K562 (cell line): ENCODE results near the gene CASP2.

ENCODE experiments used
- CTCF ChIP-seq, 3 experiments: IDR thresholded peaks in 2 of 3; conservative IDR thresholded peaks in 1 of 3; 2 replicates each; pipeline ENCODE4 v1.5.1; 2011 to 2012; ENCODE audit warnings: low read length in 3 of 3, mild to moderate bottlenecking in 3 of 3, control low read depth in 2 of 3, improper control_type of control experiment in 1 of 3, inconsistent platforms in 1 of 3, low read depth in 1 of 3, mixed read lengths in 1 of 3, moderate library complexity in 1 of 3; ENCODE audit not compliant: insufficient read depth in 2 of 3
- JUND ChIP-seq, 2 experiments: IDR thresholded peaks; 2 replicates in 1 of 2; 3 replicates in 1 of 2; pipeline ENCODE4 v1.6.1; 2011; ENCODE audit warnings: borderline replicate concordance in 2 of 2, low read depth in 2 of 2, low read length in 2 of 2, improper control_type of control experiment in 1 of 2, missing biosample characterization in 1 of 2, missing genetic modification characterization in 1 of 2, missing genetic modification reagents in 1 of 2
- MYNN ChIP-seq, 2 experiments: sonication (generic); formaldehyde crosslinking in 1 of 2; IDR thresholded peaks; 2 replicates each; pipeline versions ENCODE4 v1.5.0 to v1.6.1; 2016 to 2020; ENCODE audit warnings: antibody characterized with exemption in 1 of 2, missing genetic modification reagents in 1 of 2
- POLR2A ChIP-seq: fragments of 450-650 bp; conservative IDR thresholded peaks from 2 replicates; pipeline ENCODE4 v1.6.1; 2016
- ZEB2 ChIP-seq: fragments of 450-650 bp; IDR thresholded peaks from 2 replicates; pipeline ENCODE4 v1.6.1; 2016
- ZKSCAN8 ChIP-seq: fragments of 200-800 bp; sonication (Bioruptor generic); IDR thresholded peaks from 2 replicates; pipeline ENCODE4 v1.6.1; 2016; ENCODE audit warnings: missing genetic modification characterization, missing compliant biosample characterization
- ZZZ3 ChIP-seq: fragments of 450-650 bp; IDR thresholded peaks from 2 replicates; pipeline ENCODE4 v1.6.1; 2016; ENCODE audit warnings: antibody characterized with exemption, mild to moderate bottlenecking, moderate library complexity

GRCh38 chr7:143352531-143353002 is 64.4 kb downstream of the CASP2 start:
- no peak for TF ChIP-seq CTCF (IDR thresholded peaks at IDR 0.05 in 2 of 3, conservative IDR thresholded peaks at IDR 0.05 in 1 of 3; ENCODE audit: insufficient read depth in 2 of 3, low read depth in 1 of 3, low read length in 3 of 3)
- TF ChIP-seq ZKSCAN8 (CRISPR knock-in tag), result no peak
- no peak for TF ChIP-seq JUND (IDR thresholded peaks at IDR 0.05; ENCODE audit: borderline replicate concordance, low read depth, low read length)
- no peak for TF ChIP-seq JUND (tag; IDR thresholded peaks at IDR 0.05; ENCODE audit: borderline replicate concordance, low read depth, low read length)
- TF ChIP-seq MYNN (IDR thresholded peaks at IDR 0.05), result no peak
- no peak for TF ChIP-seq MYNN (CRISPR knock-in tag; IDR thresholded peaks at IDR 0.05)
- TF ChIP-seq POLR2A, result no peak
- TF ChIP-seq ZZZ3, result no peak
- no peak for TF ChIP-seq ZEB2
